K562 (cell line): ENCODE measurements around the gene BRCC3. TPM values are rescaled to one million over a fixed set of nuclear protein-coding genes. Genes with fewer than 3 reads are reported as not detected.

Experiments used
- ATAC-seq: fragments of 200-7000 bp; cut with Tn5 transposase; 3 replicates; pipeline ENCODE4 v1.9.1; 2020; ENCODE audit warnings: moderate library complexity
- BruUV-seq: library from RNA; stranded (reverse); fragments of 400-500 nt; replicated peaks from 2 replicates; lab custom pipeline; 2021; lab: Mats Ljungman, UMichigan
- CTCF ChIA-PET: fragments of 300-600 bp; formaldehyde crosslinking; extraction: SDS; loops from one replicate; lab custom pipeline; 2021; ENCODE audit warnings: low intra/inter-chr PET ratio; lab: Yijun Ruan, JAX
- POLR2A ChIA-PET: fragments of 300-600, 350-650 bp; sonication (Branson Sonifier 250); formaldehyde crosslinking; extraction: SDS; loops from one replicate; lab custom pipeline; 2021; ENCODE audit warnings: antibody characterized with exemption, inconsistent platforms; lab: Yijun Ruan, JAX
- DNase-seq, 4 experiments: peaks; one replicate each; pipeline versions ENCODE4 v3.0.0 to v3.0.0-alpha.2; 2011 to 2018; ENCODE audit warnings: low spot score in 3 of 4, mixed read lengths in 3 of 4; ENCODE audit errors: extremely low read depth in 1 of 4
- FAIRE-seq: peaks from 2 replicates; lab custom pipeline; 2011; peaks lifted over from hg19 to GRCh38; lab: Jason Lieb, UNC
- H2AFZ ChIP-seq: 2 replicates; pipeline ENCODE4 v1.6.0; 2011; ENCODE audit warnings: low read depth, low read length, control low read depth, inconsistent platforms
- H3K27ac ChIP-seq: fragments of 200-600 bp; 3 replicates; pipeline ENCODE4 v1.8.0; 2011; ENCODE audit warnings: low read depth, mild to moderate bottlenecking, control low read depth, inconsistent platforms, low read length, moderate library complexity, mixed read lengths; ENCODE audit errors: extremely low read depth
- H3K27me3 ChIP-seq, 2 experiments: fragments of 300-600 bp in 1 of 2; 2 replicates in 1 of 2; 3 replicates in 1 of 2; pipeline versions ENCODE4 v1.6.0 to v1.8.0; 2011; ENCODE audit warnings: inconsistent platforms in 2 of 2, low read length in 2 of 2, mild to moderate bottlenecking in 1 of 2, mixed read lengths in 1 of 2, moderate library complexity in 1 of 2; ENCODE audit not compliant: control insufficient read depth in 2 of 2, insufficient read depth in 2 of 2
- H3K36me3 ChIP-seq: fragments of 300-600 bp; 3 replicates; pipeline ENCODE4 v1.8.0; 2011; ENCODE audit warnings: mild to moderate bottlenecking, low read length, inconsistent platforms; ENCODE audit not compliant: control insufficient read depth, insufficient read depth
- H3K4me1 ChIP-seq, 2 experiments: fragments of 200-600 bp in 1 of 2; replicated peaks in 1 of 2; 2 replicates in 1 of 2; 3 replicates in 1 of 2; pipeline versions ENCODE4 v1.5.1 to v1.8.0; 2011; ENCODE audit warnings: inconsistent platforms in 2 of 2, low read length in 2 of 2, mild to moderate bottlenecking in 1 of 2, mixed read lengths in 1 of 2, moderate library complexity in 1 of 2; ENCODE audit not compliant: control insufficient read depth in 2 of 2, insufficient read depth in 2 of 2
- H3K4me2 ChIP-seq: 2 replicates; pipeline ENCODE4 v1.6.1; 2011; ENCODE audit warnings: low read length, control low read depth, inconsistent platforms, mixed read lengths; ENCODE audit not compliant: insufficient read depth
- H3K4me3 ChIP-seq: fragments of 200-600 bp; sonication (generic), shearing (Covaris generic); 2 replicates; pipeline ENCODE4 v1.5.1; 2016; ENCODE audit warnings: control low read depth, inconsistent platforms
- H3K79me2 ChIP-seq: fragments of 200-600 bp; 3 replicates; pipeline ENCODE4 v1.8.0; 2011; ENCODE audit warnings: low read length, inconsistent platforms; ENCODE audit not compliant: control insufficient read depth, insufficient read depth
- H3K9ac ChIP-seq, 2 experiments: 2 replicates each; pipeline versions ENCODE4 v1.6.0 to v1.6.1; 2011; ENCODE audit warnings: low read depth in 2 of 2, low read length in 2 of 2, control low read depth in 1 of 2, inconsistent platforms in 1 of 2, mild to moderate bottlenecking in 1 of 2, mixed read lengths in 1 of 2; ENCODE audit not compliant: insufficient read depth in 1 of 2
- H3K9me1 ChIP-seq: one replicate; pipeline ENCODE4 v1.6.0; 2011; ENCODE audit warnings: inconsistent platforms, mild to moderate bottlenecking, low read length, moderate library complexity; ENCODE audit not compliant: control insufficient read depth, insufficient read depth
- H3K9me3 ChIP-seq: replicated peaks from 2 replicates; pipeline ENCODE4 v1.5.1; 2011; ENCODE audit warnings: low read depth, low read length, inconsistent platforms; ENCODE audit not compliant: control insufficient read depth, insufficient read depth
- H4K20me1 ChIP-seq: replicated peaks from 2 replicates; pipeline ENCODE4 v1.6.1; 2011; ENCODE audit warnings: low read length, inconsistent platforms, mixed read lengths; ENCODE audit not compliant: control insufficient read depth, insufficient read depth
- ARID2 ChIP-seq: fragments of 450-650 bp; IDR thresholded peaks from 2 replicates; pipeline ENCODE4 v1.6.1; 2017; ENCODE audit warnings: antibody characterized with exemption, mild to moderate bottlenecking
- BDP1 ChIP-seq: IDR thresholded peaks from 3 replicates; pipeline ENCODE4 v1.6.1; 2011; ENCODE audit not compliant: insufficient read length, insufficient read depth
- CXXC5 ChIP-seq: fragments of 250-450 bp; sonication (Bioruptor Pico); IDR thresholded peaks from 2 replicates; pipeline ENCODE4 v1.8.0; 2022; ENCODE audit warnings: inconsistent platforms, mild to moderate bottlenecking, moderate library complexity
- EHMT2 ChIP-seq: fragments of 450-650 bp; IDR thresholded peaks from 2 replicates; pipeline ENCODE4 v1.6.1; 2018; ENCODE audit warnings: antibody characterized with exemption
- JUND ChIP-seq, 2 experiments: IDR thresholded peaks; 2 replicates in 1 of 2; 3 replicates in 1 of 2; pipeline ENCODE4 v1.6.1; 2011; ENCODE audit warnings: borderline replicate concordance in 2 of 2, low read depth in 2 of 2, low read length in 2 of 2, improper control_type of control experiment in 1 of 2, missing biosample characterization in 1 of 2, missing genetic modification characterization in 1 of 2, missing genetic modification reagents in 1 of 2
- KLF16 ChIP-seq: IDR thresholded peaks from 2 replicates; pipeline ENCODE4 v1.6.1; 2016; ENCODE audit warnings: antibody characterized with exemption
- PPARD ChIP-seq: fragments of 250-450 bp; sonication (Bioruptor Pico); IDR thresholded peaks from 2 replicates; pipeline ENCODE4 v1.8.0; 2022; ENCODE audit warnings: inconsistent platforms, mild to moderate bottlenecking, moderate library complexity
- SAP30 ChIP-seq: fragments of 200-600 bp; sonication (generic); IDR thresholded peaks from 2 replicates; pipeline ENCODE4 v1.6.1; 2012; ENCODE audit warnings: borderline replicate concordance, low read depth, mild to moderate bottlenecking, moderate library complexity, low read length, control low read depth, inconsistent platforms; ENCODE audit not compliant: insufficient read depth, poor library complexity, severe bottlenecking
- SIRT6 ChIP-seq: IDR thresholded peaks from one replicate; pipeline ENCODE4 v1.6.1; 2012; ENCODE audit warnings: low read depth, mild to moderate bottlenecking, control low read depth, inconsistent platforms, low read length, moderate library complexity
- SREBF1 ChIP-seq: fragments of 150-350 bp; IDR thresholded peaks from 2 replicates; pipeline ENCODE4 v1.6.1; 2014; ENCODE audit warnings: antibody characterized with exemption, low read depth, low read length, borderline replicate concordance
- STAT5A ChIP-seq: IDR thresholded peaks from 2 replicates; pipeline ENCODE4 v1.6.1; 2012; ENCODE audit warnings: low read length, inconsistent platforms, borderline replicate concordance
- TEAD2 ChIP-seq: fragments of 450-650 bp; IDR thresholded peaks from 2 replicates; pipeline ENCODE4 v1.6.1; 2016; ENCODE audit warnings: missing genetic modification characterization, control low read depth, missing compliant biosample characterization
- ZNF282 ChIP-seq: sonication (generic); formaldehyde crosslinking; IDR thresholded peaks from 2 replicates; pipeline ENCODE4 v1.8.1; 2023; ENCODE audit warnings: missing genetic modification reagents
- ZNF408 ChIP-seq: fragments of 250-450 bp; sonication (Bioruptor Pico); IDR thresholded peaks from 2 replicates; pipeline ENCODE4 v1.4.0; 2020; ENCODE audit warnings: low read depth, mild to moderate bottlenecking, moderate library complexity
- ZNF444 ChIP-seq: fragments of 250-450 bp; sonication (Bioruptor Pico); IDR thresholded peaks from 2 replicates; pipeline ENCODE4 v1.4.0; 2020; ENCODE audit warnings: mild to moderate bottlenecking, moderate library complexity
- WGBS: fragments of 100-300 bp; shearing (Covaris generic); methylation state at CpG from one replicate; pipeline ENCODE4 v1.1.6; 2016; ENCODE audit warnings: low coverage, mixed read lengths; ENCODE audit not compliant: insufficient coverage; ENCODE audit errors: missing lambda C conversion rate; 5-methylcytosine and 5-hydroxymethylcytosine counted together
- in situ Hi-C: fragments of 300-500 bp; cut with MboI; formaldehyde crosslinking; loops from 4 replicates; pipeline ENCODE4 v1.15.0; 2018; ENCODE audit warnings: inconsistent platforms, mixed read lengths
- intact Hi-C: fragments of 100-400 bp; cut with micrococcal nuclease; formaldehyde crosslinking; loops from 2 replicates; pipeline ENCODE4 v1.14.2; 2022
- polyA plus RNA-seq, 8 experiments: library from polyadenylated mRNA; depleted of rRNA in 4 of 8; stranded (reverse) in 5 of 8; unstranded in 3 of 8; fragments of >200 nt; fragmentation: Nextera tagmentation in 2 of 8; fragmentation: Illumina TruSeq in 1 of 8; extraction: Ambion mirVana in 2 of 8; extraction: Trizol in 1 of 8; gene quantifications; 2 replicates each; pipeline versions ENCODE4 v1.2.1 to v1.2.3, GENCODE V29; 2011 to 2014; ENCODE audit warnings: inconsistent platforms in 1 of 8, missing spikeins in 1 of 8
- total RNA-seq, 7 experiments: library from RNA; depleted of rRNA in 6 of 7; stranded (reverse); fragments of >200 nt in 6 of 7; fragmentation: Illumina TruSeq in 2 of 7; extraction: Trizol in 2 of 7; gene quantifications; 2 replicates each; pipeline versions ENCODE4 v1.2.1 to v1.2.3, GENCODE V29; 2011 to 2021; ENCODE audit warnings: low replicate concordance in 1 of 7
- TF ChIP-seq, protein P1 (sequence below): fragments of 450-650 bp; IDR thresholded peaks from 2 replicates; pipeline ENCODE4 v1.6.1; 2016
- TF ChIP-seq, protein P2 (sequence below), 3 experiments: IDR thresholded peaks in 2 of 3; conservative IDR thresholded peaks in 1 of 3; 2 replicates each; pipeline ENCODE4 v1.5.1; 2011 to 2012; ENCODE audit warnings: low read length in 3 of 3, mild to moderate bottlenecking in 3 of 3, control low read depth in 2 of 3, improper control_type of control experiment in 1 of 3, inconsistent platforms in 1 of 3, low read depth in 1 of 3, mixed read lengths in 1 of 3, moderate library complexity in 1 of 3; ENCODE audit not compliant: insufficient read depth in 2 of 3

BRCC3 gene
- total and polyA plus RNA-seq, 9 of the 15 experiments (the other 6 are each of a cell fraction or from before 2014, with no cell fraction given): 9.6 to 44.8 (median 26.7) TPM

DNA sequence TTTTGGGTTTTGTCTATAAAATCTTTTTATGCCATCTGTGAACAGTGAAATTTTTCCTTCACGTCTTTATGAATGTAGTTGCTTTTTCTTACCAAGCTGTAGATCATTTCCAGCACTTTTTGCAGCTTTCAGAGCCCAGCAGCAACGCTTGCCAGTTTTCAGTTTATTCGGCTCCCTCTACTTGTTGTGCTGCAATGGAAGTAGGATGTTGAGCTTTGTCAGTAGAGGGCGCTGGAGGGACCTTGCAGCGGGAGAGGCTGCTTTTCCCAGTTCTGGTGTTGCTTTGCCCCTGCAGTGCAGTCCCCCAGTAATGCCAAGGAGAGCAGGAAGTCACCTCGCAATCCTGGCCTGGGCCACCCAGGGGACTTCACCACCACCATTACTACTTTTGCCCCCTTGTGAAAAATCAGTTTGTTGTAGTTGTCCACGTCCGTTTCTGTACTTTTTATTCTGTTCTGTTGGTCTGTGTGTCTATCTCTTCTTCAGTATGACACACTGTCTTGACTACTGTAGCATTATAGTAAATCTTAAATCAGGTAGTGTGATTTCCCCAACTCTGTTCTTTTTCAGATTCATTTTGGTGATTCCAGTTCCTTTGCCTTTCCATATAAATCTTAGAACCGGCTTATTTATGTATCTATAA, 22.2 kb upstream of the BRCC3 start:
- intact Hi-C loops (no loop called here), in situ Hi-C loops (no loop called here)
- Histone ChIP-seq H3K27ac (peak overlapping the region; percentile 19; the same call in 1 of the 3 replicates), H3K9ac (no peak overlapping the region), H3K9me1 (no peaks in the 10 kb centered on the region), H3K79me2 (peaks cover 18% of the 10 kb centered on the region; the same call in 2 of the 3 replicates), H3K4me2 (no peak overlapping the region), H2AFZ (0 out of 2 replicates have a peak overlapping the region, but pooled peaks have one; percentile 2), H4K20me1 (0 out of 2 replicates have a peak, but pooled peaks cover 3% of the 10 kb centered on the region), H3K36me3 (peaks cover 31% of the 10 kb centered on the region; the same call in 2 of the 3 replicates), H3K27me3 (no peaks in the 10 kb centered on the region), H3K9me3 (no peaks in the 10 kb centered on the region), H3K4me3 (no peak overlapping the region), H3K4me1 (peaks cover 0 to 12% of the 10 kb centered on the region in 2 experiments; a peak in 2 of 5 replicates)
- peak; percentile 21 to 80 (median 42) for DNase-seq
- ChIA-PET POLR2A (interaction anchor here (1.4 kb wide), 1 partner anchor 23 kb away, joined by 3 read pairs; the partner anchor contains the start of gene BRCC3), CTCF (interaction anchor here (0.9 kb wide), 1 partner anchor 62 kb away, joined by 3 read pairs; no protein-coding TSS in a partner anchor)
- FAIRE-seq: peak; percentile 85
- ATAC-seq: peak; percentile 95
- no TSS peak for BruUV-seq
- 34% methylated on average over 8 of the region's 9 CpGs for WGBS
- TF ChIP-seq SIRT6 (no peak), ZNF444 (no peak), ARID2 (no peak), ZNF282 (no peak), JUND (IDR thresholded peaks at IDR 0.05; ENCODE audit: borderline replicate concordance, low read depth, low read length) (no peak), JUND (tag; IDR thresholded peaks at IDR 0.05; ENCODE audit: borderline replicate concordance, low read depth, low read length) (no peak), TEAD2 (no peak), PPARD (CRISPR knock-in tag) (no peak), STAT5A (no peak), CXXC5 (CRISPR knock-in tag) (0 out of 2 replicates have a peak, but pooled peaks have one; percentile 16), SREBF1 (no peak), ZNF408 (no peak), EHMT2 (peak; percentile 86), KLF16 (peak; percentile 18; the same call in 1 of the 2 replicates), SAP30 (no peak), BDP1 (no peak)
- TF ChIP-seq, protein P1, sequence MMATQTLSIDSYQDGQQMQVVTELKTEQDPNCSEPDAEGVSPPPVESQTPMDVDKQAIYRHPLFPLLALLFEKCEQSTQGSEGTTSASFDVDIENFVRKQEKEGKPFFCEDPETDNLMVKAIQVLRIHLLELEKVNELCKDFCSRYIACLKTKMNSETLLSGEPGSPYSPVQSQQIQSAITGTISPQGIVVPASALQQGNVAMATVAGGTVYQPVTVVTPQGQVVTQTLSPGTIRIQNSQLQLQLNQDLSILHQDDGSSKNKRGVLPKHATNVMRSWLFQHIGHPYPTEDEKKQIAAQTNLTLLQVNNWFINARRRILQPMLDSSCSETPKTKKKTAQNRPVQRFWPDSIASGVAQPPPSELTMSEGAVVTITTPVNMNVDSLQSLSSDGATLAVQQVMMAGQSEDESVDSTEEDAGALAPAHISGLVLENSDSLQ: no peak
- TF ChIP-seq, protein P2, sequence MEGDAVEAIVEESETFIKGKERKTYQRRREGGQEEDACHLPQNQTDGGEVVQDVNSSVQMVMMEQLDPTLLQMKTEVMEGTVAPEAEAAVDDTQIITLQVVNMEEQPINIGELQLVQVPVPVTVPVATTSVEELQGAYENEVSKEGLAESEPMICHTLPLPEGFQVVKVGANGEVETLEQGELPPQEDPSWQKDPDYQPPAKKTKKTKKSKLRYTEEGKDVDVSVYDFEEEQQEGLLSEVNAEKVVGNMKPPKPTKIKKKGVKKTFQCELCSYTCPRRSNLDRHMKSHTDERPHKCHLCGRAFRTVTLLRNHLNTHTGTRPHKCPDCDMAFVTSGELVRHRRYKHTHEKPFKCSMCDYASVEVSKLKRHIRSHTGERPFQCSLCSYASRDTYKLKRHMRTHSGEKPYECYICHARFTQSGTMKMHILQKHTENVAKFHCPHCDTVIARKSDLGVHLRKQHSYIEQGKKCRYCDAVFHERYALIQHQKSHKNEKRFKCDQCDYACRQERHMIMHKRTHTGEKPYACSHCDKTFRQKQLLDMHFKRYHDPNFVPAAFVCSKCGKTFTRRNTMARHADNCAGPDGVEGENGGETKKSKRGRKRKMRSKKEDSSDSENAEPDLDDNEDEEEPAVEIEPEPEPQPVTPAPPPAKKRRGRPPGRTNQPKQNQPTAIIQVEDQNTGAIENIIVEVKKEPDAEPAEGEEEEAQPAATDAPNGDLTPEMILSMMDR (IDR thresholded peaks at IDR 0.05 in 2 of 3, conservative IDR thresholded peaks at IDR 0.05 in 1 of 3; ENCODE audit: insufficient read depth in 2 of 3, low read depth in 1 of 3, low read length in 3 of 3): peak; percentile 75 to 87 (median 79)
